GM23338 (cell line): ENCODE data around the gene SCLT1.

Experiments used
- CREB1 ChIP-seq: fragments of 250-450 bp; sonication (Bioruptor Pico); IDR thresholded peaks from 2 replicates; pipeline ENCODE4 v1.5.0; 2020; ENCODE audit warnings: low read depth, mild to moderate bottlenecking, moderate library complexity
- CTCF ChIP-seq, 2 experiments: fragments of 200-600 bp in 1 of 2; sonication (generic) in 1 of 2; conservative IDR thresholded peaks; 2 replicates each; pipeline versions ENCODE4 v1.5.1 to v1.6.1; 2016 to 2017; ENCODE audit warnings: antibody characterized with exemption in 2 of 2, low read depth in 2 of 2, mild to moderate bottlenecking in 2 of 2, moderate library complexity in 1 of 2
- EZH2 ChIP-seq: fragments of 200-600 bp; sonication (generic); IDR thresholded peaks from one replicate; pipeline ENCODE4 v1.8.0; 2017; ENCODE audit warnings: antibody characterized with exemption, mild to moderate bottlenecking, low read depth; ENCODE audit not compliant: unreplicated experiment
- EZH2phosphoT487 ChIP-seq: fragments of 200-600 bp; sonication (generic); IDR thresholded peaks from one replicate; pipeline ENCODE4 v1.8.1; 2018; ENCODE audit warnings: antibody characterized with exemption; ENCODE audit not compliant: unreplicated experiment
- JUNB ChIP-seq: IDR thresholded peaks from one replicate; pipeline ENCODE4 v1.6.1; 2016; ENCODE audit warnings: antibody characterized with exemption; ENCODE audit not compliant: unreplicated experiment
- POLR2AphosphoS5 ChIP-seq: IDR thresholded peaks from 2 replicates; pipeline ENCODE4 v1.6.1; 2016; ENCODE audit warnings: antibody characterized with exemption, low read depth
- REST ChIP-seq: IDR thresholded peaks from one replicate; pipeline ENCODE4 v1.6.1; 2018; ENCODE audit warnings: antibody characterized with exemption; ENCODE audit not compliant: unreplicated experiment
- ZNF331 ChIP-seq: fragments of 250-450 bp; sonication (Bioruptor Pico); IDR thresholded peaks from 2 replicates; pipeline ENCODE4 v1.5.0; 2020; ENCODE audit warnings: low read depth, mild to moderate bottlenecking, moderate library complexity

GRCh38 chr4:128858879-128859671 lies 234.3 kb downstream of the SCLT1 start:
- no peak for TF ChIP-seq EZH2
- TF ChIP-seq REST: no peak
- TF ChIP-seq CTCF (conservative IDR thresholded peaks at IDR 0.05; ENCODE audit: low read depth in 2 of 2): no peak
- no peak for TF ChIP-seq JUNB
- TF ChIP-seq CREB1 (CRISPR knock-in tag): no peak
- no peak for TF ChIP-seq ZNF331 (CRISPR knock-in tag)
- peak; percentile 46 for TF ChIP-seq POLR2AphosphoS5
- no peak for TF ChIP-seq EZH2phosphoT487
